ENCODE results near the gene ERN2. TPM values are rescaled to one million over a fixed set of nuclear protein-coding genes. Genes with fewer than 3 reads are reported as not detected.
A peak's percentile ranks its signal among the peaks of the same experiment; 100 is the strongest.

ERN2 gene
- total RNA-seq, 1 experiment from 2014 or later = 2.1 TPM

DNA sequence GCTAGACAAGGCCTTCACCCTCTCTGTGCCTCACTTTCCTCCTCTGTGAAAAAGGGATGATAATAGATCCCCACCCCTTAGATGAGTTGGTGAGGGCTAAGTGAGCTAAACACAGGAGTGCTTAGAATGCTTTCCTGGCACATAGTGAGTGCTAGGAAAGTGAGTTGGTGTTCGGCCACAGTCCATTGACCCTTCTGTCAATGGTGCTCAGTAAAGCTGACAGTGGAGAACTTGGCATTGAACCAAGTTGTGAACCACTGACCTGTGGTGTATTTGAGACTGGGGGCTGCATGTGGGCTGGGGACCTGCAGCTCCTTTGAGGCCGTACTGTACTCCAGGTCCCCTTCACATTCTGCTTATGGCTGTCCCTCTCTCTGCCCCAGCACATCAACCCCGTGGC, 29.5 kb downstream of the ERN2 start:
- no peaks in the 10 kb centered on the region for H3K27me3 ChIP-seq (ENCODE audit: insufficient read depth, low read length)
- H3K4me1 Mint-ChIP-seq = peaks cover 16% of the 10 kb centered on the region in 2 experiments
- H4K20me1 ChIP-seq (ENCODE audit: control insufficient read depth, insufficient read depth, insufficient read length) = no peaks in the 10 kb centered on the region
- H2BK12ac ChIP-seq (ENCODE audit: insufficient read length, low read depth, low read length) = no peak overlapping the region
- H2AK5ac ChIP-seq (ENCODE audit: insufficient read length, low read length) = no peak overlapping the region
- peak overlapping the region in 1 of 3 experiments; percentile 74; a peak in 2 of 7 replicates for H3K27ac Mint-ChIP-seq
- no peak overlapping the region for H3K4me2 ChIP-seq (ENCODE audit: insufficient read depth, insufficient read length, low read length)
- H3K36me3 Mint-ChIP-seq (ENCODE audit: insufficient read depth in 1 of 3, low read depth in 3 of 3) = peaks cover 64 to 88% (median 82%) of the 10 kb centered on the region in 3 experiments
- H3K27ac ChIP-seq (ENCODE audit: insufficient read length, low read depth, low read length) = no peak overlapping the region
- H3K18ac ChIP-seq (ENCODE audit: insufficient read length, low read depth, low read length) = no peak overlapping the region
- H2BK120ac ChIP-seq (ENCODE audit: low read depth, low read length, poor library complexity, severe bottlenecking) = no peak overlapping the region
- no peak overlapping the region for H2BK15ac ChIP-seq (ENCODE audit: low read depth, low read length)
- peaks cover 18% of the 10 kb centered on the region for H3K79me1 ChIP-seq (ENCODE audit: insufficient read depth, low read depth, low read length, poor library complexity, severe bottlenecking)
- no peaks in the 10 kb centered on the region; the same call in 1 of the 2 replicates for H3K4me1 ChIP-seq (ENCODE audit: insufficient read depth, low read length)
- H4K91ac ChIP-seq (ENCODE audit: insufficient read length, low read depth, low read length) = no peak overlapping the region
- no peak for DNase-seq
- no CpG with 5 or more reads among the region's 3 CpGs for WGBS (ENCODE audit: extremely low coverage, insufficient read length, low lambda C conversion rate)
- no peak overlapping the region for H3K4me3 Mint-ChIP-seq
- no peak overlapping the region for H3K9ac ChIP-seq (ENCODE audit: extremely low read depth, insufficient read length, low read length)
- no peak overlapping the region for H4K8ac ChIP-seq (replicated peaks; ENCODE audit: insufficient read length, low read depth, low read length)
- H3K9me3 ChIP-seq (ENCODE audit: control insufficient read depth, low read depth, low read length) = no peaks in the 10 kb centered on the region
- no peak overlapping the region for H2BK20ac ChIP-seq (ENCODE audit: low read depth, low read length, poor library complexity, severe bottlenecking)
- no peak overlapping the region for H3K56ac ChIP-seq (ENCODE audit: insufficient read length, low read depth, low read length)
- no peak overlapping the region for H2BK5ac ChIP-seq (ENCODE audit: insufficient read length, low read length)
- no peak overlapping the region for H3K14ac ChIP-seq (ENCODE audit: insufficient read depth, low read length)
- H3T11ph ChIP-seq (ENCODE audit: low read length) = no peak overlapping the region
- H3K27me3 Mint-ChIP-seq (ENCODE audit: low read depth) = no peaks in the 10 kb centered on the region; the same call in 1 of the 2 replicates
- no peak overlapping the region for H2AFZ ChIP-seq (ENCODE audit: low read length)
- peaks cover 7% of the 10 kb centered on the region for H3K23me2 ChIP-seq (ENCODE audit: insufficient read length, low read depth, low read length, poor library complexity, severe bottlenecking)
- no peak for TF ChIP-seq CTCF (conservative IDR thresholded peaks at IDR 0.05)
- peaks cover 23% of the 10 kb centered on the region; the same call in 1 of the 2 replicates for H3K79me2 ChIP-seq (ENCODE audit: insufficient read depth, low read length)
- no peak overlapping the region for H4K5ac ChIP-seq (ENCODE audit: insufficient read length, low read depth, low read length)
- H3K4ac ChIP-seq (ENCODE audit: low read depth, low read length) = no peak overlapping the region
- H3K23ac ChIP-seq (ENCODE audit: insufficient read length, low read depth, low read length) = no peak overlapping the region
- no peaks in the 10 kb centered on the region for H3K9me3 Mint-ChIP-seq
